Measurements from ENCODE around the gene ADAMTS12.
A peak's percentile ranks its signal among the peaks of the same experiment; 100 is the strongest.
"Not testable (repeated sequence)": the region's sequence is repeated elsewhere in the genome, so short reads cannot be mapped to it uniquely, and the experiment has no call there.

The ADAMTS12 gene, protein sequence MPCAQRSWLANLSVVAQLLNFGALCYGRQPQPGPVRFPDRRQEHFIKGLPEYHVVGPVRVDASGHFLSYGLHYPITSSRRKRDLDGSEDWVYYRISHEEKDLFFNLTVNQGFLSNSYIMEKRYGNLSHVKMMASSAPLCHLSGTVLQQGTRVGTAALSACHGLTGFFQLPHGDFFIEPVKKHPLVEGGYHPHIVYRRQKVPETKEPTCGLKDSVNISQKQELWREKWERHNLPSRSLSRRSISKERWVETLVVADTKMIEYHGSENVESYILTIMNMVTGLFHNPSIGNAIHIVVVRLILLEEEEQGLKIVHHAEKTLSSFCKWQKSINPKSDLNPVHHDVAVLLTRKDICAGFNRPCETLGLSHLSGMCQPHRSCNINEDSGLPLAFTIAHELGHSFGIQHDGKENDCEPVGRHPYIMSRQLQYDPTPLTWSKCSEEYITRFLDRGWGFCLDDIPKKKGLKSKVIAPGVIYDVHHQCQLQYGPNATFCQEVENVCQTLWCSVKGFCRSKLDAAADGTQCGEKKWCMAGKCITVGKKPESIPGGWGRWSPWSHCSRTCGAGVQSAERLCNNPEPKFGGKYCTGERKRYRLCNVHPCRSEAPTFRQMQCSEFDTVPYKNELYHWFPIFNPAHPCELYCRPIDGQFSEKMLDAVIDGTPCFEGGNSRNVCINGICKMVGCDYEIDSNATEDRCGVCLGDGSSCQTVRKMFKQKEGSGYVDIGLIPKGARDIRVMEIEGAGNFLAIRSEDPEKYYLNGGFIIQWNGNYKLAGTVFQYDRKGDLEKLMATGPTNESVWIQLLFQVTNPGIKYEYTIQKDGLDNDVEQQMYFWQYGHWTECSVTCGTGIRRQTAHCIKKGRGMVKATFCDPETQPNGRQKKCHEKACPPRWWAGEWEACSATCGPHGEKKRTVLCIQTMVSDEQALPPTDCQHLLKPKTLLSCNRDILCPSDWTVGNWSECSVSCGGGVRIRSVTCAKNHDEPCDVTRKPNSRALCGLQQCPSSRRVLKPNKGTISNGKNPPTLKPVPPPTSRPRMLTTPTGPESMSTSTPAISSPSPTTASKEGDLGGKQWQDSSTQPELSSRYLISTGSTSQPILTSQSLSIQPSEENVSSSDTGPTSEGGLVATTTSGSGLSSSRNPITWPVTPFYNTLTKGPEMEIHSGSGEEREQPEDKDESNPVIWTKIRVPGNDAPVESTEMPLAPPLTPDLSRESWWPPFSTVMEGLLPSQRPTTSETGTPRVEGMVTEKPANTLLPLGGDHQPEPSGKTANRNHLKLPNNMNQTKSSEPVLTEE (N-terminal part only)

GRCh38 chr5:33891788-33892619 lies at the start of gene ADAMTS12:
ADAMTS12 (minus strand) TSS chr5:33891990; CDS start chr5:33891856, 134 bp downstream.
- DNase-seq (ENCODE audit: low read depth): no peak

DNA sequence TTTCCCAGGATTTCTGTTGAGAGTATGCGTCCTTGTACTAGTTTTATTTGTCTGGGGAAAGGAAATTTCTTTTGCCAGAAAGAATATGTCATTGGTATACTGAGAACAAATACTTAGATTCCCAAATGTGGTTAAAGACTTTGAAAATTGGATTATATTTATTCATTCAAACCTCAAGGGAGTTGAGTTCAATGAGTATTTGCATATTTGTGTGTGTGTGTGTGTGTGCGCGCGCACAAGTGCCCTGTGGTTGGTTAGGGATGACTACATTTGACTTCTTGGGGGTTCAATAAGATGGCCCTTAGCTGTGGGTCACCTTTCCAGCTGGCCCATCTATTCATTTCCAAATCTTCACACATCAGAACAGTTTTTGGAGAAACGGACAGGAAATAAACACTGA lies 49.3 kb upstream of the ADAMTS12 start:
- DNase-seq (ENCODE audit: low read depth): no peak

GRCh38 chr5:33939556-33940262 lies 47.9 kb upstream of the ADAMTS12 start:
- no peak for DNase-seq (ENCODE audit: low read depth)

DNA sequence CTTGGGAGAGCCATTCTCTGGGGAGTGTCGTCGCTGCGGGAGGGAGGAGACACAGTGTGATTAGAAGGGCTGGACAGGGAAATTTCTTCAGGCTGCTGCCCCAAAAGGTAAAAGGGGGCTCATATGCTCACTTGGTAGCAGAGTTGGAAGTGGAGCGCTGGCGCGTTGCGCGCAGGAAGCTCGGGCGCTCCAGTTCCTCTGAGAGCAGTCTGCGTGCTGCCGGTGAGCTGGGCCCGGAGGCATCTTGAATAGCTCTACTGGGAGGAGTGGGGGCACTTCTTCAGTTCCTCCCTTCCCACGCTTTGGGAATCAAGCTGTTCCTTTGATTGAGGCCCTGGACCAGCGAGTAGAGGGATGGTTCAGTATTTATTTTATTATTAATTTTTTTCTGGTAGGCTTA lies 47.1 kb upstream of the ADAMTS12 start:
- no peak for DNase-seq (ENCODE audit: low read depth)

DNA sequence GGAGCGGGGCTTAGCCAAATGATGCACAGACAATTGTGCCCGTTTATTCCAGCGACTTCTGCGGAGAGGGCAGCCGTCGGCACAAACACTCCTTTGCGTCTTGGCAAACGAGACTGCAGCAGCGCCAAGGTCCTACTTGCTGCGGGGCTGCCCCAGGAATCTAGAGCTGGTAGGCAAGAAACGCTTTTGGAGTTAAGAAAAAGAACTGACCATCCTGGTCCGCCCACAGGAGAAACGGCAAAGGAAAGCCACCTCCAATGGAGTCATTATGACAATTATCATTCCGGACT lies 46.7 kb upstream of the ADAMTS12 start:
- no peak for DNase-seq (ENCODE audit: low read depth)

DNA sequence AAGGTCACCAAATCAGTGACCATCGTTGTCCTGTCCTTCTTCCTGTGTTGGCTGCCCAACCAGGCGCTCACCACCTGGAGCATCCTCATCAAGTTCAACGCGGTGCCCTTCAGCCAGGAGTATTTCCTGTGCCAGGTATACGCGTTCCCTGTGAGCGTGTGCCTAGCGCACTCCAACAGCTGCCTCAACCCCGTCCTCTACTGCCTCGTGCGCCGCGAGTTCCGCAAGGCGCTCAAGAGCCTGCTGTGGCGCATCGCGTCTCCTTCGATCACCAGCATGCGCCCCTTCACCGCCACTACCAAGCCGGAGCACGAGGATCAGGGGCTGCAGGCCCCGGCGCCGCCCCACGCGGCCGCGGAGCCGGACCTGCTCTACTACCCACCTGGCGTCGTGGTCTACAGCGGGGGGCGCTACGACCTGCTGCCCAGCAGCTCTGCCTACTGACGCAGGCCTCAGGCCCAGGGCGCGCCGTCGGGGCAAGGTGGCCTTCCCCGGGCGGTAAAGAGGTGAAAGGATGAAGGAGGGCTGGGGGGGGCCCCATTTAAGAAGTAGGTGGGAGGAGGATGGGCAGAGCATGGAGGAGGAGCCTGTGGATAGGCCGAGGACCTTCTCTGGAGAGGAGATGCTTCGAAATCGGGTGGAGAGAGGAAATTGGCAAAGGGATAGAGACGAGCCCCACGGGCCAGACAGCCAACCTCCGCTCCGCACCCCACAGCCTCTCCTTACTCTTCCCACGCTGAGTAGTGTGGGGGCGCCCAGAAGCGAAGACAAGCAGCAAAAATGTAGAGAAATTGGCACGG lies 46.1 kb upstream of the ADAMTS12 start:
- no peak for DNase-seq (ENCODE audit: low read depth)

- DNase-seq (ENCODE audit: low read depth): no peak
These were observed 45.4 kb upstream of the ADAMTS12 start for GRCh38 chr5:33937017-33937706.

DNA sequence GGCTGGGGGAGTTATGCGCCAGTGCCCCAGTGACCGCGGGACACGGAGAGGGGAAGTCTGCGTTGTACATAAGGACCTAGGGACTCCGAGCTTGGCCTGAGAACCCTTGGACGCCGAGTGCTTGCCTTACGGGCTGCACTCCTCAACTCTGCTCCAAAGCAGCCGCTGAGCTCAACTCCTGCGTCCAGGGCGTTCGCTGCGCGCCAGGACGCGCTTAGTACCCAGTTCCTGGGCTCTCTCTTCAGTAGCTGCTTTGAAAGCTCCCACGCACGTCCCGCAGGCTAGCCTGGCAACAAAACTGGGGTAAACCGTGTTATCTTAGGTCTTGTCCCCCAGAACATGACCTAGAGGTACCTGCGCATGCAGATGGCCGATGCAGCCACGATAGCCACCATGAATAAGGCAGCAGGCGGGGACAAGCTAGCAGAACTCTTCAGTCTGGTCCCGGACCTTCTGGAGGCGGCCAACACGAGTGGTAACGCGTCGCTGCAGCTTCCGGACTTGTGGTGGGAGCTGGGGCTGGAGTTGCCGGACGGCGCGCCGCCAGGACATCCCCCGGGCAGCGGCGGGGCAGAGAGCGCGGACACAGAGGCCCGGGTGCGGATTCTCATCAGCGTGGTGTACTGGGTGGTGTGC lies 44.7 kb upstream of the ADAMTS12 start, which contains the start of gene RXFP3:
Gene RXFP3 (plus strand): TSS at position 6 of the 636 bp plus-strand sequence. CDS start 355 bp downstream, at position 361.
- DNase-seq (ENCODE audit: low read depth): no peak

DNA sequence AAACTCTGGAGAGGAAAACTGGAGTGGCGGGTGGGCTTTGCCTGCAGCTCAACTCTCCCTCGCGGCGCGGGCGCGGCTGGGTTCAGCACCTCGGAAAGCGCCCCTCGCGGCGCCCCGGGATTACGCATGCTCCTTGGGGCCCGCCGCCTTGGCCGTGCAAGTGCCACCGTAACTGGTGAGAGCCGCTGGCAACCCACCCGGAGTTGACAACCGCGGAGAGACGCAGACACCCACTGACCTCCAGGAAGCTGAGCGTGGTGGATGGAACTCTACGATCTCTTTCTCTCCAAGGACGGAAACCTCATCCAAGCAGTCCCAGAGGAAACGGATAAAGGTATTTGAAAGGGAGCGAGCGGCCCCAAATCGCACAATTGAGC lies 44.2 kb upstream of the ADAMTS12 start:
- DNase-seq (ENCODE audit: low read depth): peak; percentile 20

DNA sequence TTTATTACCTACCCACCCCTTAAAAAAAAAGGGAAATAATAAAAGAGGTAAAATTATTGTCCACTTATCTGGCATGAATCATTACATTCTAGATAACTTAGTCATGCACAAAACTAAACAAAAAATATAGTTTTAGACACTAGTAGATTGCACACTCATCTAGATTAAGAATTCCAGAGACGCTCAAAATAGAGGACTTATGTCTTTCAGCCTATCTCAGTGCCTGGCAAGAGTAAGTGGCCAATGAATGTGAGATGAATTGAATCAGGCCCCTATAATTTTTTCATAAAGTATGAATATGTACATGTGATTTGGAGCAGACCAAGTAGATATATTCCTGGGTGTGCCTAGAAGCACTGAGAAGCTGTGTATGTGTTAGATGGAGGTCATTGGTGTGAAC lies 42.4 kb upstream of the ADAMTS12 start:
- no peak for DNase-seq (ENCODE audit: low read depth)

DNA sequence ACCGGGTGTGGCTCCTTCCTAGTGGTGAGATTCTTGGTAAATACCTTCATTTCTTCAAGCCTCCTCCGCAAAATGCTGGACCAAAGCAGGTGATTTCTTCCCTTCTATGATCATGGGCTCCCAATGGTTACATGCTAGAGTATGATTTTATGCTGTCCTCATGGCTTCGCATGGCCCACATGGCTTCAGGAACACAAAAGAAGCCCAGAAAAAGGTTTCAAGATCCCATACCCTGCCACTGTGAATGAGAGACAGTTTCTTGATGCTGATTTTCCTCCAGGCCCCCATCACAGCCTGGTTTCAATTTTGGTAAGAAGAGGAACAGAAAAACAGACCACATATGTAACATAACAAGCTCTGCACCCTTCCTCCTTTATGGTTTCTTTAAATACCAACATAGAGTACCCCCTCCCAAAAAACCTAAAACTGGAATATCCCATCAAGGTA lies 42.0 kb upstream of the ADAMTS12 start:
- no peak for DNase-seq (ENCODE audit: low read depth)

DNA sequence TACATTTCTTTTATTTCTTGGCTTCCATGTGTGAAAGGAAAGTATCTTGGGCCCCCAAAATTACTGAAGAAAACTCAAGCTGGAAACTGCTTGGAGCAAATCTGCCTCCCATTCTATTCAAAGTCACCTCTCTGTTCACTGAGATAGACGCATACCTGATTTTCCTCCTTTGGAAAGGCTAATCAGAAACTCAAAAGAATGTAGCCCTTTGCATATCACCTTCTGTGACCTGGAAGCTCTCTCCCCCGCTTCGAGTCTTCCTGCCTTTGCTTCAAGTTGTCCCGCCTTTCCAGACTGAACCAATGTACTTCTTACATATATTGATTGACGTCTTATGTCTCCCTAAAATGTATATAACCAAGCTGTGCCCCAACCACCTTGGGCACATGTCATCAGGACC lies 39.3 kb upstream of the ADAMTS12 start:
- no peak for DNase-seq (ENCODE audit: low read depth)

DNA sequence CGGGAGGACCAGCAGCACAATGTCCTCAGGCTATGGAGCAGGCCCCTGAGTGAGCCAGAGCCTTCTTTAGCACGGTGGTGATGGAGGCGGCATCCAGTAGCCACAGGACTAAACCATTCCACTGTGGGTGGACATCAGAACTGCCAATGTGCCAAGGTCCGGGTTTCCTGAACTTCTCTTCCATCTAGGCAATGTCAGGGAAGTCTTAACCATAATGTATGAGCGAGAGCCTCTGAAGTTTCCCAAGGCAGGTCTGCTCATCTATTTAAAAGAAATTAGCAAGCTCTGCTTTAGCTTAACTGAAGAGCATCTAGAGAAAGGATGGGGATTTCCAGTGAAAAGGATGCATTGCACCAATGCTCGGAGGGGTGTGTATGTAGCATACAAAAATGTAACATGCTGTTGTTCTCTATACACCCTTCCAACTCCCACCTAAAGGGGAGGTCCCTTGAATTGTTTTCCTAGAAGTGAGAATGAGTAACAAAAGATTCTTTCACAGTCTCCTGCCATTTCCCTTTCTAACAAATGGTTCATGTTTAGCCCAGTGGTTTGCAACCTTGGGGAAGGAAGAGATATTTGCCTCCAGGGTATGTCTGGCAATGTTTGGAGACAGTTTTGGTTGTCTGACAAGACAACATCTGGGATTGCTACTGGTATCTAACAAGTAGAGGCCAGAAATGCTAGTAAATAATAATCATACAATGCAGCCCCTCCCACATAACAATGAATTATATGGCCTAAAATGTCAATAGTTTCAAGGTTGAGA lies 38.3 kb upstream of the ADAMTS12 start:
- DNase-seq (ENCODE audit: low read depth): no peak

GRCh38 chr5:33928283-33928682 lies 36.5 kb upstream of the ADAMTS12 start:
- DNase-seq (ENCODE audit: low read depth): no peak

GRCh38 chr5:33927685-33928084 lies 35.9 kb upstream of the ADAMTS12 start:
- DNase-seq (ENCODE audit: low read depth): no peak

GRCh38 chr5:33925278-33925677 lies 33.5 kb upstream of the ADAMTS12 start:
- DNase-seq (ENCODE audit: low read depth): no peak

DNA sequence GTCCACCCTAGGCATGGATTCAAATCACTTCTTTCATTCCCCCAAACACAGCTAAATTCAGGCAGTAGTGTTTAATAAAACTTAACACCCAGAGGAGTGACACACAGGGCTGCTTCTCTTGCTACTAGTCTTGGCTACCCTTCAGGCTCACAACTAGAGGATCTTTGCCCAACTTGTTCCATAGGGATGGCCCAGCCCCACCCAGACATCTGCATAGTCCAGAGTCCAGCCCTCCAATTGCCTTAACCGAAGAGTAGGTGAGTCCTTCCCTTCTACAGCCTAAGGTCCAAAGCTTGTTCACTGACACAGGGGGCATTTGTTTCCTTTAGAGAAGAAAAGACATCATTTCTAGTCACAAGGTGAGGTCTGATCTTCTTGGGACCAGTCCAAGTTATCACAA lies 29.2 kb upstream of the ADAMTS12 start:
- no peak for DNase-seq (ENCODE audit: low read depth)

GRCh38 chr5:33914844-33915243 lies 23.1 kb upstream of the ADAMTS12 start:
- not testable (repeated sequence) for DNase-seq (ENCODE audit: low read depth)
